Endothelial cell of umbilical vein (primary cell): Measurements from ENCODE around the gene SIPA1. TPM values are rescaled to one million over a fixed set of nuclear protein-coding genes. Genes with fewer than 3 reads are reported as not detected.

ENCODE experiments used
- BruUV-seq: library from RNA; stranded (reverse); fragments of 400-500 nt; replicated peaks from 2 replicates; lab custom pipeline; 2021; lab: Mats Ljungman, UMichigan
- CTCF ChIA-PET: fragments of 300-600, 350-600 bp; sonication (Branson Sonifier 250); formaldehyde crosslinking; loops from one replicate; lab custom pipeline; 2021; ENCODE audit warnings: antibody characterized with exemption, inconsistent platforms; lab: Charles Lee
- POLR2A ChIA-PET: fragments of 300-600, 350-600 bp; sonication (Branson Sonifier 250); formaldehyde crosslinking; loops from one replicate; lab custom pipeline; 2021; ENCODE audit warnings: antibody characterized with exemption, inconsistent platforms; lab: Charles Lee
- DNase-seq: peaks from one replicate; pipeline ENCODE4 v3.0.0-alpha.2; 2011; ENCODE audit warnings: low read depth, low spot score
- FAIRE-seq: peaks from 2 replicates; lab custom pipeline; 2011; peaks lifted over from hg19 to GRCh38; lab: Jason Lieb, UNC
- H2AFZ ChIP-seq: 2 replicates; pipeline ENCODE4 v1.6.0; 2012; ENCODE audit warnings: low read depth, low read length, control low read depth, inconsistent platforms
- H3K27ac ChIP-seq: 2 replicates; pipeline ENCODE4 v1.5.1; 2011; ENCODE audit warnings: low read depth, mild to moderate bottlenecking, control low read depth, low read length, moderate library complexity; ENCODE audit not compliant: insufficient read depth
- H3K27me3 ChIP-seq, 2 experiments: 2 replicates each; pipeline versions ENCODE4 v1.6.0 to v1.6.1; 2011; ENCODE audit warnings: low read length in 2 of 2, mixed read lengths in 1 of 2; ENCODE audit not compliant: control insufficient read depth in 2 of 2, insufficient read depth in 2 of 2
- H3K36me3 ChIP-seq, 2 experiments: 2 replicates in 1 of 2; 3 replicates in 1 of 2; pipeline ENCODE4 v1.5.1; 2011; ENCODE audit warnings: low read length in 2 of 2, mild to moderate bottlenecking in 1 of 2, moderate library complexity in 1 of 2; ENCODE audit not compliant: control insufficient read depth in 2 of 2, insufficient read depth in 2 of 2; ENCODE audit errors: extremely low read depth in 1 of 2
- H3K4me1 ChIP-seq: 3 replicates; pipeline ENCODE4 v1.5.1; 2011; ENCODE audit warnings: mild to moderate bottlenecking, low read length; ENCODE audit not compliant: control insufficient read depth, insufficient read depth; ENCODE audit errors: extremely low read depth
- H3K4me2 ChIP-seq: 2 replicates; pipeline ENCODE4 v1.6.1; 2011; ENCODE audit warnings: low read length, control low read depth, mixed read lengths; ENCODE audit not compliant: insufficient read depth
- H3K4me3 ChIP-seq, 3 experiments: fragments of 200-600 bp in 1 of 3; sonication (generic), shearing (Covaris generic) in 1 of 3; replicated peaks in 1 of 3; 2 replicates each; pipeline ENCODE4 v1.5.1; 2011 to 2016; ENCODE audit warnings: control low read depth in 3 of 3, low read length in 3 of 3, mild to moderate bottlenecking in 2 of 3, inconsistent platforms in 1 of 3, low read depth in 1 of 3, moderate library complexity in 1 of 3; ENCODE audit not compliant: insufficient read depth in 1 of 3
- H3K79me2 ChIP-seq: 2 replicates; pipeline ENCODE4 v1.6.0; 2012; ENCODE audit warnings: low read length, inconsistent platforms; ENCODE audit not compliant: control insufficient read depth, insufficient read depth
- H3K9ac ChIP-seq: replicated peaks from 2 replicates; pipeline ENCODE3; 2011; ENCODE audit warnings: low read length, control low read depth; ENCODE audit not compliant: insufficient read depth; ENCODE audit errors: extremely low read depth
- H3K9me1 ChIP-seq: replicated peaks from 3 replicates; pipeline ENCODE4 v1.6.0; 2011; ENCODE audit warnings: mild to moderate bottlenecking, low read length; ENCODE audit not compliant: control insufficient read depth, insufficient read depth; ENCODE audit errors: extremely low read depth
- H3K9me3 ChIP-seq: replicated peaks from 2 replicates; pipeline ENCODE4 v1.5.1; 2012; ENCODE audit warnings: low read length, inconsistent platforms; ENCODE audit not compliant: control insufficient read depth, insufficient read depth
- H4K20me1 ChIP-seq: replicated peaks from 2 replicates; pipeline ENCODE3; 2011; ENCODE audit warnings: mild to moderate bottlenecking, low read length; ENCODE audit not compliant: control insufficient read depth, insufficient read depth; ENCODE audit errors: extremely low read depth
- CTCF ChIP-seq, 2 donors: IDR thresholded peaks; 1 replicate in 1 of 2; 2 replicates in 1 of 2; pipeline ENCODE4 v1.5.1; 2011; ENCODE audit warnings: low read length in 2 of 2, mild to moderate bottlenecking in 2 of 2, moderate library complexity in 2 of 2, control low read depth in 1 of 2, inconsistent platforms in 1 of 2, low read depth in 1 of 2; ENCODE audit not compliant: insufficient read depth in 1 of 2; ENCODE audit errors: extremely low read depth in 1 of 2
- EZH2 ChIP-seq: IDR thresholded peaks from 2 replicates; pipeline ENCODE4 v1.6.1; 2012; ENCODE audit warnings: borderline replicate concordance, low read depth, mild to moderate bottlenecking, moderate library complexity, low read length, inconsistent platforms; ENCODE audit not compliant: severe bottlenecking
- FOS ChIP-seq: IDR thresholded peaks from 2 replicates; pipeline ENCODE4 v1.6.1; 2011; ENCODE audit warnings: mild to moderate bottlenecking, low read length, moderate library complexity, borderline replicate concordance; ENCODE audit not compliant: insufficient read depth
- GATA2 ChIP-seq: IDR thresholded peaks from 2 replicates; pipeline ENCODE4 v1.7.0; 2011; ENCODE audit warnings: low read depth, mild to moderate bottlenecking, moderate library complexity, mixed read lengths, low read length; ENCODE audit not compliant: insufficient read length, insufficient read depth
- JUN ChIP-seq: IDR thresholded peaks from 2 replicates; pipeline ENCODE4 v1.6.1; 2011; ENCODE audit warnings: borderline replicate concordance, low read depth; ENCODE audit not compliant: insufficient read length, insufficient read depth
- MAX ChIP-seq: IDR thresholded peaks from 2 replicates; pipeline ENCODE4 v1.6.1; 2011; ENCODE audit not compliant: insufficient read depth, insufficient read length
- MYC ChIP-seq: IDR thresholded peaks from one replicate; pipeline ENCODE4 v1.6.1; 2011; ENCODE audit warnings: mild to moderate bottlenecking, low read depth, low read length
- POLR2A ChIP-seq: IDR thresholded peaks from 2 replicates; pipeline ENCODE4 v1.6.1; 2012; ENCODE audit warnings: low read depth, mild to moderate bottlenecking, control low read depth, low read length
- POLR2AphosphoS5 ChIP-seq: IDR thresholded peaks from 2 replicates; pipeline ENCODE4 v1.6.1; 2012; ENCODE audit warnings: low read depth, mild to moderate bottlenecking, control low read depth, low read length, moderate library complexity; ENCODE audit not compliant: insufficient read depth
- dilution Hi-C: fragments of 300-500 bp; cut with MboI; formaldehyde crosslinking; loops from one replicate; pipeline ENCODE4 v1.15.0; 2019; ENCODE audit warnings: low sequenced_read_pairs; ENCODE audit not compliant: extremely low pct_ligation_motif_present
- intact Hi-C: fragments of 100-400 bp; cut with micrococcal nuclease; formaldehyde crosslinking; loops from one replicate; pipeline ENCODE4 v1.10.0; 2022
- polyA plus RNA-seq, 4 experiments: library from polyadenylated mRNA; depleted of rRNA in 3 of 4; stranded (reverse) in 3 of 4; unstranded in 1 of 4; fragments of >200 nt; gene quantifications; 2 replicates each; pipeline versions ENCODE4 v1.2.1 to v1.2.3, GENCODE V29; 2011 to 2012; ENCODE audit warnings: missing spikeins in 1 of 4
- total RNA-seq: library from RNA; stranded (reverse); gene quantifications from 2 replicates; pipeline ENCODE4 v1.2.3, GENCODE V29; 2021

Gene SIPA1
- total and polyA plus RNA-seq, 2 donors (not counting 3 experiments of a cell fraction or from before 2014, with no cell fraction given): 67.5 to 119 TPM

- H3K79me2 ChIP-seq: no peaks in the 10 kb centered on the region
- no peaks in the 10 kb centered on the region for H3K27me3 ChIP-seq
- no peak overlapping the region for H3K27ac ChIP-seq
- intact Hi-C loops: no loop called here
- CTCF ChIA-PET: interaction anchor here (1.4 to 12.2 kb wide), 6 partner anchors 9 to 58 kb away, joined by 3 to 206 read pairs (median 19); partner anchors contain the start of genes MAP3K11 and PCNX3
- DNase-seq (no peak), FAIRE-seq (no peak)
- H2AFZ ChIP-seq: no peak overlapping the region
- no peaks in the 10 kb centered on the region for H4K20me1 ChIP-seq
- H3K9ac ChIP-seq: no peak overlapping the region
- peaks cover 8 to 24% of the 10 kb centered on the region in 2 experiments for H3K36me3 ChIP-seq
- POLR2A ChIA-PET: no interaction called here
- TF ChIP-seq MYC (no peak), EZH2 (no peak), POLR2A (no peak), CTCF (IDR thresholded peaks at IDR 0.05; ENCODE audit: extremely low read depth in 1 of 2, insufficient read depth in 1 of 2, low read depth in 1 of 2, low read length in 2 of 2) (no peak), FOS (no peak), MAX (no peak), GATA2 (no peak), POLR2AphosphoS5 (no peak), JUN (no peak)
- H3K4me1 ChIP-seq: peaks cover 7% of the 10 kb centered on the region
- no TSS peak for BruUV-seq
- no peaks in the 10 kb centered on the region for H3K9me3 ChIP-seq
- no peak overlapping the region for H3K4me2 ChIP-seq
- H3K9me1 ChIP-seq: no peaks in the 10 kb centered on the region
- no peak overlapping the region for H3K4me3 ChIP-seq
- dilution Hi-C loops: no loop called here
Observed at GRCh38 chr11:65595131-65595530, 42.8 kb upstream of the SIPA1 start.
